NT2/D1 (cell line): ENCODE data around the gene RTF2.

Source experiments
- DNase-seq: peaks from one replicate; pipeline ENCODE4 v3.0.0-alpha.2; 2011; ENCODE audit warnings: low read depth, low spot score
- H3K27me3 ChIP-seq: 2 replicates; pipeline ENCODE4 v1.6.0; 2011; ENCODE audit warnings: mild to moderate bottlenecking; ENCODE audit not compliant: insufficient read length, insufficient read depth
- H3K36me3 ChIP-seq: 2 replicates; pipeline ENCODE4 v1.6.1; 2011; ENCODE audit warnings: mild to moderate bottlenecking, low read length, mixed read lengths; ENCODE audit not compliant: insufficient read depth, insufficient read length
- H3K4me1 ChIP-seq: 2 replicates; pipeline ENCODE4 v1.5.1; 2011; ENCODE audit not compliant: insufficient read depth, insufficient read length
- H3K4me3 ChIP-seq: 2 replicates; pipeline ENCODE4 v1.5.1; 2011; ENCODE audit warnings: low read depth; ENCODE audit not compliant: insufficient read length
- H3K9ac ChIP-seq: 2 replicates; pipeline ENCODE4 v1.6.0; 2011; ENCODE audit warnings: low read depth; ENCODE audit not compliant: insufficient read length
- H3K9me3 ChIP-seq: 2 replicates; pipeline ENCODE4 v1.5.1; 2011; ENCODE audit warnings: mild to moderate bottlenecking, low read length; ENCODE audit not compliant: insufficient read depth
- SUZ12 ChIP-seq: IDR thresholded peaks from 2 replicates; pipeline ENCODE4 v1.6.1; 2011; ENCODE audit not compliant: insufficient read length, insufficient read depth; ENCODE audit errors: extremely low read depth
- YY1 ChIP-seq: IDR thresholded peaks from 2 replicates; pipeline ENCODE4 v1.6.1; 2011; ENCODE audit not compliant: insufficient read length, insufficient read depth
- ZNF274 ChIP-seq: IDR thresholded peaks from 2 replicates; pipeline ENCODE4 v1.6.1; 2011; ENCODE audit warnings: mild to moderate bottlenecking, low read depth, low read length

Gene RTF2

GRCh38 chr20:56438284-56438683 is 30.1 kb upstream of the RTF2 start:
- H3K9me3 ChIP-seq = no peaks in the 10 kb centered on the region
- H3K9ac ChIP-seq = no peak overlapping the region
- TF ChIP-seq ZNF274 = no peak
- TF ChIP-seq SUZ12 = no peak
- TF ChIP-seq YY1 = no peak
- H3K27me3 ChIP-seq = no peaks in the 10 kb centered on the region
- DNase-seq = no peak
- no peaks in the 10 kb centered on the region for H3K36me3 ChIP-seq
- peaks cover 5% of the 10 kb centered on the region for H3K4me1 ChIP-seq
- H3K4me3 ChIP-seq = no peak overlapping the region

DNA sequence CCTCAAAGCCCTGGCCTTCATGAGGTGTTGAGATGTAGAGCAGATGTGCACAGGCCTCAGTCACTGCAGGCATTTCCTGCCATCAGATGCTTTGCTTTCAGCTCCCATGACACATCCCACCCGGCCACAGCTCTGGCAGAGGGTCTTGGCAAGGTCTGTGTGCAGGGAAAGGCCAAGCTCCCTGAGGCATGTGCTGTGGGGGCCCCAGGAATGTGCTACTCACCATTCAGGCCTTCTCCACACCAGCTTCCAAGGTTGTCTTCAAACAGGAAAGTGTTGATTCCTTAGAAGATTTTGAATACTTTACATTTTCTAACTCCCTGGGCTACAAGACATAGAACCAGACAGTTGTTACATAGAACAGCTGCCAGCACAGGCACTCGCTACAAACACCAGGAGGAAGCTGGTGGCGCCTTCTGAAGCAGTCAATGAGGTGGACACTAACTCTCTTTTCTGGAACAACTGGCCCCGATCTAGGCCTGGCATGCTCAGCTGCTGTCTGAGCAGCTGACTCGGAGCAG is 28.6 kb upstream of the RTF2 start:
- no peaks in the 10 kb centered on the region for H3K27me3 ChIP-seq
- H3K9me3 ChIP-seq = no peaks in the 10 kb centered on the region
- no peak overlapping the region for H3K9ac ChIP-seq
- H3K4me3 ChIP-seq = no peak overlapping the region
- H3K36me3 ChIP-seq = no peaks in the 10 kb centered on the region
- peaks cover 14% of the 10 kb centered on the region for H3K4me1 ChIP-seq
- TF ChIP-seq YY1 (no peak), SUZ12 (no peak), ZNF274 (no peak)
- no peak for DNase-seq

GRCh38 chr20:56440346-56441007 is 27.9 kb upstream of the RTF2 start:
- H3K4me3 ChIP-seq = no peak overlapping the region
- H3K9me3 ChIP-seq = no peaks in the 10 kb centered on the region
- no peaks in the 10 kb centered on the region for H3K36me3 ChIP-seq
- H3K9ac ChIP-seq = no peak overlapping the region
- DNase-seq = no peak
- H3K4me1 ChIP-seq = peaks cover 14% of the 10 kb centered on the region
- H3K27me3 ChIP-seq = no peaks in the 10 kb centered on the region
- no peak for TF ChIP-seq ZNF274
- TF ChIP-seq SUZ12 = no peak
- no peak for TF ChIP-seq YY1

DNA sequence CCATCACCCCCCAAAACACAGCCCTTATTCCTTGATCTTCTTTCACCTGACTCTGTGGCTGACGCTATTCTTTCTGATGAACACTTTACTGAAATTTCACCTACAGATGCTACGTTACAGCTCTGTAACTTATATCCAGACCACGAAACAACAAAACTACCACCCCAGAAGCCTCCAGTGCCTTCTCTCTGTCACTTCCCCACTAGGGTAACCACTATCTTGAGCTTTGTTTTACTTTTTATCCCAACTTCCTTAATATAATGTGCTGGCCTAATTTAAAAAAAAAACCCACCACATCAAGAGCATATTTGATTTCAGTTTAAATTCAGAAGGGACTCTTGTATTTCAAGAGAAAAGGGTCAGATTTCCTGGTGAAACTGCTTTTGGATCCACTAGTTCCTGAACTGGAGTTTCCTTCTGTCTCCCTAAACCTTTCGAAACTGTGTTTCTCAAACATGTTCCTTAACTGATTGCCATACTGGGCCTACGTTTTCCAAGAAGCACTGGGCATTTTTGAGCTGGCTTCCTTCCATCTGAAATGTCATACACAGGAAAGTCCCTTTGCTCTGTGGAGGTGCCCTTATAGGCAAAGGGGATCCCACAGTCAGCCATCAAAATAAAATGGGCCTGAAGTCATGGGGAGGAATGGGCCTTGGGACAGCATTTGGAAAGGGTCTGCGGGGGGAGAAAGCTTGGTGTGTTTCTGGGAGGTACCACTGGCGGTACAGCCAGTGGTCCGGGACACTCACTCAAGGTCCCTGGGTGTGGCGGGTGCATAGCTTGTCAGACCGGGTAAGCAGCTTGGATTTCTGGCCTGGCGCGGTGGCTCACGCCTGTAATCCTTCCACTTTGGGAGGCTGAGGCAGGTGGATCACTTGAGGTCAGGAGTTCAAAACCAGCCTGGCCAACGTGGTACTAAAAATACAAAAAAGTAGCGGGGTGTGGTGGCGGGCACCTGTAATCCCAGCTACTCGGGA is 25.8 kb upstream of the RTF2 start:
- Histone ChIP-seq H3K9ac (no peak overlapping the region), H3K36me3 (no peaks in the 10 kb centered on the region), H3K27me3 (no peaks in the 10 kb centered on the region), H3K4me1 (peaks cover 19% of the 10 kb centered on the region), H3K9me3 (no peaks in the 10 kb centered on the region), H3K4me3 (no peak overlapping the region)
- no peak for TF ChIP-seq YY1
- no peak for TF ChIP-seq SUZ12
- no peak for TF ChIP-seq ZNF274
- no peak for DNase-seq

DNA sequence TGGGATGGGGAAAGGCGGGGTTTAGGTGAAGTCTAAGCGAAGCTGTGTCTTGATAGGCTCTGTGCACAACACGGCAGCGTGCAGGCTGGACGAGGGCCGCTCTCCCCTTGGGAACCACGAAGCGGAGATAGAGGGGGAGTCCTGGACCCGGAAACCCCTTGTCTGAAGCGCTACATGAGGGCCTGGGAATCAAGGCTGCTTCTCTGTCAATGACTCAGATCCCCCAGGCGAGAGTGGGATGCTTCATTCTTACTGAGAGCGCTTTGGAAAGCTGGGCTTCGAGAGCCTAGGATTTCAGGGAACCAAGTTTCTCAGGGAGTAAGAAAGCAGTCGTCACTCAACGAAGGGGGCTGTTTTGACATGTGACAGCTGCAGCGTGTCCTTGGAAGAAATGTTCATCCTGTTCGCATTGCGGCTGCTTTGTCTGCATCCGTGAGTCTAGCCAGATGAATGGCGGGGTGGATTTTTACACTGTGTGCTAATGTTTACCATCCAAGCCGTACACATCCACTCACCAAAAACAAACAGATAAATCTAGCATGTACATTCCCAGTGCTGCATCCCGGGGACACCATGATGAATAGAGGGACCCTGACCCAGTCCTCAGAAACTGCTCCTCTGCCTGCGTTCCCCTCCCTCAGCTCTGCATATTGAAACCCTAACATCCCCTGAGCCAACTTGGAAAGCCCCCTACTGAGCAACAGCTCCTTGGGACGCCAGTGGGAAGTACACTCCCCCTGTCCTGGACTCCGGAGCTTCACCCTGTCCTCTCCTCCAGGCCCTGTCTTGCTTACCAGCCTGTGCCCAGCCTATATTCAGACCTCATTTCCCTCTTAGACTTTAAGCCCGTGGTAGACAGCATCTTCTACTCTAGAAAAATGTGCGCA is 24.5 kb upstream of the RTF2 start:
- H3K4me3 ChIP-seq = no peak overlapping the region
- H3K9me3 ChIP-seq = no peaks in the 10 kb centered on the region
- no peaks in the 10 kb centered on the region for H3K27me3 ChIP-seq
- H3K36me3 ChIP-seq = no peaks in the 10 kb centered on the region
- no peak for DNase-seq
- no peak for TF ChIP-seq ZNF274
- TF ChIP-seq YY1 = no peak
- TF ChIP-seq SUZ12 = no peak
- peaks cover 19% of the 10 kb centered on the region for H3K4me1 ChIP-seq
- no peak overlapping the region for H3K9ac ChIP-seq

- no peaks in the 10 kb centered on the region for H3K36me3 ChIP-seq
- H3K9me3 ChIP-seq = no peaks in the 10 kb centered on the region
- DNase-seq = no peak
- TF ChIP-seq SUZ12 (no peak), YY1 (no peak), ZNF274 (no peak)
- no peak overlapping the region for H3K9ac ChIP-seq
- H3K4me1 ChIP-seq = peaks cover 16% of the 10 kb centered on the region
- no peak overlapping the region for H3K4me3 ChIP-seq
- no peaks in the 10 kb centered on the region for H3K27me3 ChIP-seq
Observed at GRCh38 chr20:56445130-56445529, 23.3 kb upstream of the RTF2 start.

- DNase-seq = no peak
- H3K4me3 ChIP-seq = no peak overlapping the region
- peaks cover 16% of the 10 kb centered on the region for H3K4me1 ChIP-seq
- TF ChIP-seq YY1 (no peak), ZNF274 (no peak), SUZ12 (no peak)
- no peaks in the 10 kb centered on the region for H3K36me3 ChIP-seq
- no peak overlapping the region for H3K9ac ChIP-seq
- no peaks in the 10 kb centered on the region for H3K9me3 ChIP-seq
- H3K27me3 ChIP-seq = no peaks in the 10 kb centered on the region
Observed at GRCh38 chr20:56445540-56445939, 22.9 kb upstream of the RTF2 start.
